RCC 7860 (cell line): ENCODE results near the gene SLC8A3.

ENCODE experiments used
- DNase-seq: peaks from one replicate; pipeline ENCODE4 v3.0.0-alpha.2; 2015; ENCODE audit warnings: low spot score
- FAIRE-seq: peaks from 2 replicates; lab custom pipeline; 2012; peaks lifted over from hg19 to GRCh38; lab: Jason Lieb, UNC

Gene SLC8A3

GRCh38 chr14:70032016-70032415 lies 156.7 kb downstream of the SLC8A3 start:
- DNase-seq: no peak
- no peak for FAIRE-seq

DNA sequence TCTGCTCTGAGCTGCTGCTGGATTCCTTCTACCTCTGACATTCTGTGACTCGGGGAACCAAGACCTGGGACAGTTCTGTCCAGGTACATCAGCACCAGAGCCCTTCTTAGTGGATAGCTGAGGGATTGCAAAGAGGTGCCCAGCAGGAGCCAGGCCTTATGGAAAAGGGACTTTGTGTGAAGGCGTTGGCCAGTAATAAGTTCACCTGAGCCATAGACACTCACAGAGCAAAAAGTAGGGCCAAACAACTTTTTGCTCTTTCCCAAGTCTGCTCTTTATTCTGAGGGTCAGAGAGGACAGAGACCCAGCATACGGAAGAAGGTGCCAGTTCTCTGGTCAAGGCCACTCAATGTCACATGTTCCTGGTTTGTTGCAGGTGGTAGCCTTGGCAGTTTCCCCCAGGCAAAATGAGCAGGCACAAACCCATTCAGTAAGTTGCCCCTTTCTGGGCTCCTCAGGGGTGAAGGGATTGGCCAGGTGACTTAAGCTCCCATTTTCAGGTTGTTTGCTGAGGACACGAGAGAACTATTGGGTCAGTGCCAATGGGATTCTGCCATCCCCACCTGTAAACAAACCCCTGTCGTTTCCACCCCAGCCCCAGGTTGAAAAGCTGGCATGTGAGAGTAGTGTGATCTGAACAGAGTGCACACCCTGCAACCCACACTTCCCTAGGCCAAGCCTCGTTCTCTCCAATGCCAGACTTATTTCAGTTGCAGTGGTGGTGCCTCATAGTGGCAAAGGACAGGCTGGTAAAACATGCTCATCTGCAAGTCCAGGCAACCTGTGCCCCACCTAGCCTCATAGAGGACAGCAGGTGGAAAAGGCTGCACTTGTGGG lies 159.2 kb downstream of the SLC8A3 start:
- no peak for DNase-seq
- FAIRE-seq: no peak

DNA sequence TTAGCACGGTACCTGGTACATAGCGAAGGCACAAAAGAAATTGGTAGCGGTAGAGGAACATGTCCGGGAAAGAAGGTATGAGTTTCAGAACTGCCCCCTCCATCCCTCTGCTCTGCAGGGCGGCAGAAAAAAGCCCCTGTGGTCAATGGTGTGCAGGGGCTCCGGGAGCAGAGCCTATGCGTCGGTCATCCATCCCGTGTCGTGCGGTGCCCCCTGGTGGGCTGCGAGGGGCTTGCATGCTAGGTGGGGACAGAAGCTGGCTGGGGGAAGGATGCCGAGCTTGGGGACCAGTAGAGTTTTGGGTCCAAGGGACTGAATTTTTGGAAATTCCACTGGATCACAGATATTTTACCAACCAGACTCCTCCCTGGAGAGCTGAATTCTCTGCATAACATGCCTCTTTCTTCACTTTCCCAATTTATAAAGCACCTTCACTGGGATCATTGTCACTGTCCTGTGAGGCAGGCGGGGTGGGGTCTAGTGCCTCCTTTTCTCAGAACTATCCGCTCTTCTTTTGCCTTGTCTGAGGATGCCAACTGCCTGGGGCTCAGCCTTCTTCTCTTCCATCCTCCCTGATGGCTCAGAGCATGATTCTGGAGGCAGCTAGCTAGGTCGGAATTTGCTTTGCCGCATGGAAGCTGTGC lies 160.8 kb downstream of the SLC8A3 start:
- DNase-seq (peak; percentile 11), FAIRE-seq (no peak)

DNA sequence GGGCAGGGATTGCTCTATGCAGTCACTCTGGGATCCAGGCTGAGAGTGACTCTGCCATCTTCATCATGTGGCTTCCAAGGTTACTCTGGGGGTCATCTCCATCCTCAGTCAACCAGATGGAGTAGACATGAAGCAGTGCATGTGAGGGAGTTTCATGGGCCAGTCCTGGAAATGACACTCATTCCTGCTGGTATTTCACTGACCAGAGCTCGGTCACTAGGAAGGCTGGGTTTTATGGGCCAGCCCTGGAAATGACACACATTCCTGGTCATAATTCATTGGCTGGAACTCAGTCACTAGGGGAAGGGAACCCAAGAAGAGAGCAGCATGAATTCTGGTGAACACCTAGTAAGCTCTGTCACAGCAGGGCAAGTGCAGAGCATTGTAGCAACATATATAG lies 164.9 kb downstream of the SLC8A3 start:
- FAIRE-seq (no peak), DNase-seq (no peak)

DNA sequence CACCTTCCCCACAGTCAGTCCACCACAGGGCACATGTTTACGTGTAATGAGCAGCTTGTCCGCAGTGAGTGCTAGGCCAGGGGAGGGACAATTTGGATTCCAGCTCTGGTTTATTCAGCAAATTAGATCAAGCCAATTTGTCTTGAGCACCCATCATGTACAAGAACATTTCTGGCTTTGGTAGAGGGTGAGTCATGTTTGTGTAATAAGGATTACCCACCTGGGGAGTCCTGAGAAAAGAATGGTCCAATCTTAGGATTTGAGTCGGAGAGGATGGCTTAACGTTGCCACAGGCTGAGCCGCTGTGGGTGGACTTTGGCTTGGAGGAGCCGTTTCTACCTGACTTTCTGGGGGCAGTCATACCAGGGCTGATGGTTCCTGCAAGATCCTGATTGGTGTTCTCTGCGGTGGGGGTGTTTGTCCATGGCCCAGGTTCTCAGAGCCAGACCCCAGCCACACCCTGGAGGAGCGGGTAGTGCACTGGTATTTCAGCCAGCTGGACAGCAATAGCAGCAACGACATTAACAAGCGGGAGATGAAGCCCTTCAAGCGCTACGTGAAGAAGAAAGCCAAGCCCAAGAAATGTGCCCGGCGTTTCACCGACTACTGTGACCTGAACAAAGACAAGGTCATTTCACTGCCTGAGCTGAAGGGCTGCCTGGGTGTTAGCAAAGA lies 165.8 kb downstream of the SLC8A3 start:
- no peak for FAIRE-seq

GRCh38 chr14:70021548-70022220 lies 167.1 kb downstream of the SLC8A3 start:
- FAIRE-seq: no peak
- DNase-seq: no peak

More for the DNA sequence above, 165.8 kb downstream of the SLC8A3 start:
- DNase-seq: no peak

GRCh38 chr14:70020352-70021170 lies 168.2 kb downstream of the SLC8A3 start:
- FAIRE-seq (no peak), DNase-seq (no peak)

DNA sequence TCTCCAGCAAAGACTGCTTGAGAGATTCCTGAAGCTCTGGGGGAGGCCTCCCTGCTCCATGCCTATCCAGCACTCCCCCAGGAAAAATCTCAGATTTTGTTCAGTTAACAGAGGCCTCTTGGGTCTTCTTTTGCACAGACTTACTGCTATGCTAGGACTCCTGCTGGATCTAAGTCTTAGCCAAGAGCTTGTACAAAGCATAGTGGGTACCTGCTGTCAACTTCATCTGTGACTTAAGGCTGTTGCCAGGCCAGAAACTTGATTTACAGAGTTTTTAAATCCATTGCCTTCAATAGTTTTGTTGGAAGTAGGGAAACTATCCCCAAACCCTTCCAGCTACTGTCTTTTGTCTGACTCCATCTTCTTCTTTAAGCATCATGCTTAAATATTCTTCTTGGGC lies 169.1 kb downstream of the SLC8A3 start:
- FAIRE-seq (no peak), DNase-seq (no peak)

- no peak for FAIRE-seq
- no peak for DNase-seq
Observed at GRCh38 chr14:70018713-70019211, 170.0 kb downstream of the SLC8A3 start.

DNA sequence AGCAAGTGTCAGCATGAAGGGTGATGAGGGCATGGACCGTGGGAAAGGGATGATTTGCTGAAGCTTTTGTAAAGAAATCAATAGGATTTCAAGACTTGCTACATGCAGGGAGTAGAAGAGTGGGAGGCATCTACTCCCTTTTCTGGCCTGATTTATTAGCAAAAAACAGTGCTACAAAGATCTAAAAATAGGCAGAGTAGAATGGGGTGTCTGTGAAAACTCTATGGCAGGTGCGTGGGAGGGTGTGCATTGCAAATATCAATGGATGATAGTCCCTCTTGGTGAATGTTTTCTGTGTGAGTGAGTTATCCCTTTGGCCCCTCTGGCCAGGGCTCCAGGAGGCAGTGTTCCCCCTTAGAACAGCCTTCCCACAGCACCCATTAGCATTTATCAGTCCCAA lies 170.5 kb downstream of the SLC8A3 start:
- FAIRE-seq (no peak), DNase-seq (no peak)

- no peak for DNase-seq
- FAIRE-seq: no peak
Observed at GRCh38 chr14:70014406-70015095, 174.2 kb downstream of the SLC8A3 start.

DNA sequence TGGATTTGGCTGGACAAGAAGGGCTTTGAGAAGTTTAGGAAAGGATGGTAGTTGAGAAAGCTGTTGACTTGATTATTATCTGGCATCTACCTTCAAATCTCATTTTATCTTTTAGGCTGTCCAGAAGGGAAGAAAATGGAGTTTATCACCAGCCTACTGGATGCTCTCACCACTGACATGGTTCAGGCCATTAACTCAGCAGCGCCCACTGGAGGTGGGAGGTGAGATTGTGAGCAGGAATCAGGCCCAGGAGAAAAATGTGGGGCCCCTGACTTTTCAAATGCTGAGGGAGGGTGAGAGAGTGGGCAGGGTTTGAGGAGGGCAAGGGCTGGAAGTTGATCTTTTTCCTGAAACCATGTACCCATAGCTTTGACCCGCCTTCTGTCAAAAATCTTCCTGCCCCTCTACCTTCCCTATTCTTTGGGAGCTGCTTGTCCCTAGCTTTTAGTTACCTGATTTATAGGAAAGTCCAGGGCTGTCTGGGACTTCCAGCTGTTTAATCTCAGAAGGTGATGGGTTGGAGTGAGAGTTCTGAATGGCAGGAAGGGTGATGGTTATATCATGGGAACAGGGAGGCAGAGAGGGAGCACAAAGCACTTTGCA lies 175.4 kb downstream of the SLC8A3 start:
- FAIRE-seq (no peak), DNase-seq (peak; percentile 4)

DNA sequence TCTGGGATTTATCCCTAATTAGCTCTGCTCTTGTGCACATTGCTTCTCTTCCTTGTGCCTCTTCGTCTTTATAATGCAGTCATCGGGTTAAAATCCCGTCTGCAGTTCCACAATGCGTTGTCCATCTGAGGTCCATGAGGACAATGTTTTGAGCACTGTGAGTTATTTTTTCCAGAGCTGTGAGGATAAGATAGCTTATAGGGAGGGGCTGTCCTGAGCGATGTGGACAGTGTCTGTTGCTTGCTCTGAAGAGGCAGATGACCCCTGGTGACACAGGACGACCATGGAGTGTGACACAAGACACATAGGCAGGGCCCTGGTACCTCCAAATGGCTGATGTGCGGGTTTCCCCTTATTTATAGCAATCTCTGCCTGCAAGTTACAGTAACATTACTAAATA lies 177.0 kb downstream of the SLC8A3 start:
- no peak for FAIRE-seq

GRCh38 chr14:70011098-70011497 lies 177.7 kb downstream of the SLC8A3 start:
- DNase-seq: no peak
- FAIRE-seq: no peak

More for the DNA sequence above, 177.0 kb downstream of the SLC8A3 start:
- DNase-seq: no peak

- DNase-seq (no peak), FAIRE-seq (no peak)
Observed at GRCh38 chr14:70009961-70010360, 178.8 kb downstream of the SLC8A3 start.

DNA sequence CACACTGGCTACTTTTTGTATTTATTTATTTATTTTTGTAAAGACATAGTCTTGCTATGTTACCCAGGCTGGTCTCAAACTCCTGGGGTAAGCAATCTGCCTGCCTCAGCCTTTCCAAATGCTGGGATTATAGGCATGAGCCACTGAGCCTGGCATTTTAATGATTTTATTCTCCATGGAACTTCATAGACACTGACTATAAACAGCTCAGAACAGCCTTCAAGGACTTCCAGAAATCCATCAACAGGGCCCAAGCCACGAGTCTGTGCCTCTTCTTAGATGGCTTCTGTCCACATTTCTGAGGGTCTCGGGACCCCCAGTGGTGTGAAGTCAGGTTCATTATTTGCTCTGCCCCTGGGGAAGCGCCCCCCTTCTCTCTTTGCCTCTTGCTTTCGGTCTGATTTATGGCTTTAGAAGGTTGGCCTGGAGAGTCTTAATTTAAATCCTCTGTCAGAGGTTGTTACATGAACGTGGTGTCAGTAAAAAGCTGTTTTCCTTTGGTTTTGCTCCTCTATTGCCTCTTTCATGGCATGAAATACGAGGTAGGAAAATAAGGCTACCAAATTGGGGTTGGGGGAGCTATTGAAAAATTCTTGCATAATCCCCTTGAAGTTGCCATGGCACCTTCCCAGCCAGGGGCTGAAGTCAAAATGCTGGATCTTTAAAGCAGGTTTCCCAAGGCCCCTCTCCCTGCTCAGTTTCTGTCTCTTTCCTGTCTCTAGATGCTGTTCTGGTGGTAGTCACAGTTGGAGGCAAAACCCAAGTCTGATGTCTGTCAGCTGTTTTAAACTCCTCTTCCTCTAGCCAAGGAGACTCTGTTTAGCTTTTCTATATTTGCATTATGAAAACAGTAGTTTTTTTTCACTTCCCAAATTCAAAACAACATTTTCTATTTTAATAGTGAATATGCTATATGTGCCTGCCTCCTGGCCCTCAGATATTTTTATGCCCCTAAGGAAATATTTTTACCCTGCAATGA lies 180.2 kb downstream of the SLC8A3 start:
- no peak for DNase-seq
- FAIRE-seq: no peak

DNA sequence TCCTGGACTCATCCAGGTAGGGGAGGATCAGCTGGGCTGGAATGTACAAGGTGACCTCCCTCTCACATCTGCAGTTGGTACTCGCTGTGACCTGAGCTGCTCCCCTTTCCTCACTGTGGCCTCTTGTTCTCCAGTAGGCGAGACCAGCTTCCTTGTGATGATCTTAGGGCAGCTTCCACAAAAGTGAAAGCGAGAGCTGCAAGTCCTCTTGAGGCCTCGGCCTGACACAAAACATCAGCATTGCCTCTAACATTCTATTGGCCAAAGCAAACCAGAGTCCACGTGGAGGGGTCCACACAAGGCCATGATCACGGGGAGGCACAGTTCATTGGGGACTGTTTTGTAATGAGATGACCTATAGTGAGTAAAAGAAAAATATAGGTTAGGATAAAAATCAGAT lies 182.1 kb downstream of the SLC8A3 start:
- FAIRE-seq (no peak), DNase-seq (no peak)

DNA sequence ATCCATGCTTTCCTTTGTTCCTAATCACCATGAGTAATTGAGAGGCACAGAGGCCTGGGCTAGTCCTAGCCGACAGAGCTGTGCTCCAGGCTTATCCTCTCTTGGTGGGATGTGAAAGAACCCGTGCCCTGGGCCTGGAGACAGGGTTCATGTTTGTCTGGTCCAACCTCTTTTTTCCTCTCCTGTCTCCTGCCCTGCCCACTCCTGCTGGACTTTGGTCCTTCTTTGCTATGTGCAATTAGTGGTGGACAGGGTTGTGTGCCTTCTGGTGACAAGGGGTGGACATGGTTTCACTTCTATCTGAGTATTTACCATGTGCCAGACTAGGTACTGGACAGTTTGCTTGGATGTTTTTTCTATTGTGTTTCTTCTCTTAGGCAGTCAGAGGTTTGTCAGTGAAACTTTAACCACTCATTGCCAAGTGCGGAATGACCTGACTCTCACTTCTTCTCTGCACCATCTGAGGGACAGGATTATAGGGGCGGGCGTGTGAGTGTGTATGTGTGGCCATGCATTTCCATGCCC lies 183.4 kb downstream of the SLC8A3 start:
- FAIRE-seq: no peak
- DNase-seq: no peak
